Measurements from ENCODE around the gene ITGB8.

Gene ITGB8

DNA sequence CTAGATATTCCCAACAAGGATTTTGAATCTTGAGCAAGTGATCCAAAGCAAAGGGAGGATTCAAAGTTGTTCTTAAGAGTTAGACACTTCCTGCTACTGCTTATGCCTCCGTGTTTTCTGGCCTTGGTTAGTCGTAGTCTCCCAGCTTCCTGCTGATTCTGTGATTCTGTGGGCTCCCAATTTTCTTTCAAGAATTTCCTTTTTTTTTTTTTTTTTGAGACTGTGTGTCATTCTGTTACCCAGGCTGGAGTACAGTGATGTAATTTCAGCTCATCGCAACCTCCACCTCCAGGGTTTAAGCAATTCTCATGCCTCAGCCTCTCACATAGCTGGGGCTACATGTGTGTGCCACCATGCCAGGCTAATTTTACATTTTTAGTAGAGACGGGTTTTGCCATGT lies 4.4 kb upstream of the ITGB8 start:
- Histone ChIP-seq H3K9me3 (replicated peaks; ENCODE audit: low read length) (no peaks in the 10 kb centered on the region), H3K4me1 (ENCODE audit: control insufficient read depth, insufficient read depth, low read length) (peaks cover 9% of the 10 kb centered on the region), H3K4me2 (ENCODE audit: low read length) (no peak overlapping the region), H3K36me3 (ENCODE audit: insufficient read depth, low read length) (no peaks in the 10 kb centered on the region), H3K9ac (ENCODE audit: low read depth, low read length) (no peak overlapping the region), H3K27me3 (ENCODE audit: control insufficient read depth, insufficient read depth, low read length) (no peaks in the 10 kb centered on the region), H3K4me3 (ENCODE audit: low read length) (no peak overlapping the region)

DNA sequence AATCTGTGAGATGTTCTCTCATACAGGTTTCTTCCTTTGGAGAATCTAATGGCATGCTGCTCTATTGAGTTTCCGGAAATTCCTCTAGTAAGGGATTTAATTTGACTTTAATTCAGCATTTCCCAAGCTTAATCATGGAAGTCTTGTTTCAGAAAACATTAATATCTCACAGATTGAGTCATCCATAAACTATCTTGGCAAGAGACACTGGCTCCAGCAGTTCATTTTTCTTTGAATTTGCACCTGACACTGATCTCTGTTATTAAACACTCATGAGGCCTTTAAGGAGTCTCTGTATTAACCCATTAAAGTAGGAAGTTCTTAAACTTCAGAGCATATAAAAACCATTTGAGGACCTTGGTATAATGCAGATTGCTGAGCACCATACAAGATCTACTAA lies 3.6 kb upstream of the ITGB8 start:
- Histone ChIP-seq H3K4me1 (ENCODE audit: control insufficient read depth, insufficient read depth, low read length) (peaks cover 12% of the 10 kb centered on the region), H3K9me3 (replicated peaks; ENCODE audit: low read length) (no peaks in the 10 kb centered on the region), H3K27me3 (ENCODE audit: control insufficient read depth, insufficient read depth, low read length) (no peaks in the 10 kb centered on the region), H3K4me2 (ENCODE audit: low read length) (no peak overlapping the region), H3K36me3 (ENCODE audit: insufficient read depth, low read length) (no peaks in the 10 kb centered on the region), H3K9ac (ENCODE audit: low read depth, low read length) (no peak overlapping the region), H3K4me3 (ENCODE audit: low read length) (no peak overlapping the region)

GRCh38 chr7:20328027-20328426 lies 2.7 kb upstream of the ITGB8 start:
- Histone ChIP-seq H3K4me2 (ENCODE audit: low read length) (no peak overlapping the region), H3K9me3 (replicated peaks; ENCODE audit: low read length) (no peaks in the 10 kb centered on the region), H3K4me1 (ENCODE audit: control insufficient read depth, insufficient read depth, low read length) (peaks cover 12% of the 10 kb centered on the region), H3K36me3 (ENCODE audit: insufficient read depth, low read length) (no peaks in the 10 kb centered on the region), H3K9ac (ENCODE audit: low read depth, low read length) (no peak overlapping the region), H3K4me3 (ENCODE audit: low read length) (no peak overlapping the region), H3K27me3 (ENCODE audit: control insufficient read depth, insufficient read depth, low read length) (no peaks in the 10 kb centered on the region)

GRCh38 chr7:20328692-20329091 lies 2.0 kb upstream of the ITGB8 start:
- no peaks in the 10 kb centered on the region for H3K9me3 ChIP-seq (replicated peaks; ENCODE audit: low read length)
- H3K4me2 ChIP-seq (ENCODE audit: low read length): peak overlapping the region; percentile 98
- H3K4me3 ChIP-seq (ENCODE audit: low read length): no peak overlapping the region
- H3K4me1 ChIP-seq (ENCODE audit: control insufficient read depth, insufficient read depth, low read length): peaks cover 12% of the 10 kb centered on the region
- no peaks in the 10 kb centered on the region for H3K27me3 ChIP-seq (ENCODE audit: control insufficient read depth, insufficient read depth, low read length)
- H3K9ac ChIP-seq (ENCODE audit: low read depth, low read length): no peak overlapping the region
- no peaks in the 10 kb centered on the region for H3K36me3 ChIP-seq (ENCODE audit: insufficient read depth, low read length)

DNA sequence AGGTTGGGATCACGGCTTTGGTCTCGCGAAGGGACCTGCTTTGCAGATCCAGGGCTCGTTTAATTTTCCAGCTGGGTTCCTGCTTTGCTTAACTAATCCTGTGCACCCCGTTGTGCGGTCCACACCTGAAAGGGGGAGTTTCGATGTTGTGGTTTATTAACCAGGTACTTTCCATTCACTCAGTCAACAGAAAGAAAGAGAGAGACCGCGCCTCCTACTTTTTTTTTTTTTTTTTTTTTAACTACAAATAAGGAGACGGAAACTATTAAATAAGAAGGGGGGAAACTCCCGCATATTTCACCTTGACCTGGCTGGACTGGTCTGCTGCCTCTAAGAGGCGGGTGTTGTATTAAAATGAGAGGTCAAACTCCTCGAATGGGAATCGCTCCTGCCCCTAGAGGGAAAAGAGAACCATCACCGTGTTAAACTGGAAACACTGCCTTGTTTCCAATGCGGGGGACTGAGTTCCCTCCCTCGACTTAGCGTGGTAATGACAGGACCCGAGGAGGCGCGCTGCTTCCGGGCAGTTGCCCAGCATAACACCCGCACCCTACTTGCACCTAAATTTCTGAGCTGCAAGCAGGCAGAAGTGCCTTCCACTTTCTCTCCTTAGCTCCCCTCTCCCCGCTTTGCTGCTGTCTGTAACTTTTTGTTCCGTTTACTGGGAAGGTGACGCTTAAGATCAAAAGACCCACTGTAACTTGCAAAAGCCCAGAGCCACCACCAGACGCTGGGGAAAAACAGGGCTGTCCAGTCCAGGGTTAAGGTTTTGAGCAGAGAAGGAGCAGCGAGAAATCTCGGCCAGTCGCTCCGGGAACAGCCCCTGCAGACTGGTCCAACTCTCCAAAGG lies 1.1 kb upstream of the ITGB8 start:
- peak overlapping the region; percentile 85 for H3K4me3 ChIP-seq (ENCODE audit: low read length)
- H3K9me3 ChIP-seq (replicated peaks; ENCODE audit: low read length): no peaks in the 10 kb centered on the region
- H3K4me2 ChIP-seq (ENCODE audit: low read length): peak overlapping the region; percentile 98
- H3K27me3 ChIP-seq (ENCODE audit: control insufficient read depth, insufficient read depth, low read length): no peaks in the 10 kb centered on the region
- peak overlapping the region; percentile 80 for H3K9ac ChIP-seq (ENCODE audit: low read depth, low read length)
- peaks cover 12% of the 10 kb centered on the region for H3K4me1 ChIP-seq (ENCODE audit: control insufficient read depth, insufficient read depth, low read length)
- no peaks in the 10 kb centered on the region for H3K36me3 ChIP-seq (ENCODE audit: insufficient read depth, low read length)

DNA sequence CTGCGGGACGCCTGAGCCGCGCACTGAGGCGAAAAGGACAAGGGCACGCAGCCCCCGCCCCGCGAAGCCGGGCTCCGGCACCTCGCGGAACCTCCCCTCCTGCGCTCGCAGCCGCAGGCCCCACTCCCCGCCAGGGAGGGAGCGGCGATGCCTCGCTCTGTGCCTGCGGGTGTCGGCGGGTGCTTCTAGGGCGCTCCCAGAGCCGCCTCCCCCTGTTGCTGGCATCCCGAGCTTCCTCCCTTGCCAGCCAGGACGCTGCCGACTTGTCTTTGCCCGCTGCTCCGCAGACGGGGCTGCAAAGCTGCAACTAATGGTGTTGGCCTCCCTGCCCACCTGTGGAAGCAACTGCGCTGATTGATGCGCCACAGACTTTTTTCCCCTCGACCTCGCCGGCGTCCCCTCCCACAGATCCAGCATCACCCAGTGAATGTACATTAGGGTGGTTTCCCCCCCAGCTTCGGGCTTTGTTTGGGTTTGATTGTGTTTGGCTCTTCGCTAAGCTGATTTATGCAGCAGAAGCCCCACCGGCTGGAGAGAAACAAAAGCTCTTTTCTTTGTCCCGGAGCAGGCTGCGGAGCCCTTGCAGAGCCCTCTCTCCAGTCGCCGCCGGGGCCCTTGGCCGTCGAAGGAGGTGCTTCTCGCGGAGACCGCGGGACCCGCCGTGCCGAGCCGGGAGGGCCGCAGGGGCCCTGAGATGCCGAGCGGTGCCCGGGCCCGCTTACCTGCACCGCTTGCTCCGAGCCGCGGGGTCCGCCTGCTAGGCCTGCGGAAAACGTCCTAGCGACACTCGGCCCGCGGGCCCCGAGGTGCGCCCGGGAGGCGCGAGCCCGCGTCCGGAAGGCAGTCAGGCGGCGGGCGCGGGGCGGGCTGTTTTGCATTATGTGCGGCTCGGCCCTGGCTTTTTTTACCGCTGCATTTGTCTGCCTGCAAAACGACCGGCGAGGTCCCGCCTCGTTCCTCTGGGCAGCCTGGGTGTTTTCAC lies 519 bp downstream of the ITGB8 start:
- Histone ChIP-seq H3K4me2 (ENCODE audit: low read length) (peak overlapping the region; percentile 98), H3K36me3 (ENCODE audit: insufficient read depth, low read length) (no peaks in the 10 kb centered on the region), H3K9ac (ENCODE audit: low read depth, low read length) (peak overlapping the region; percentile 80), H3K4me1 (ENCODE audit: control insufficient read depth, insufficient read depth, low read length) (peaks cover 12% of the 10 kb centered on the region), H3K4me3 (ENCODE audit: low read length) (peak overlapping the region; percentile 85), H3K27me3 (ENCODE audit: control insufficient read depth, insufficient read depth, low read length) (no peaks in the 10 kb centered on the region), H3K9me3 (replicated peaks; ENCODE audit: low read length) (no peaks in the 10 kb centered on the region)

GRCh38 chr7:20331910-20332813 lies 1.5 kb downstream of the ITGB8 start:
- Histone ChIP-seq H3K27me3 (ENCODE audit: control insufficient read depth, insufficient read depth, low read length) (no peaks in the 10 kb centered on the region), H3K9me3 (replicated peaks; ENCODE audit: low read length) (no peaks in the 10 kb centered on the region), H3K4me3 (ENCODE audit: low read length) (peak overlapping the region; percentile 85), H3K9ac (ENCODE audit: low read depth, low read length) (peak overlapping the region; percentile 80), H3K36me3 (ENCODE audit: insufficient read depth, low read length) (no peaks in the 10 kb centered on the region), H3K4me1 (ENCODE audit: control insufficient read depth, insufficient read depth, low read length) (peaks cover 7% of the 10 kb centered on the region), H3K4me2 (ENCODE audit: low read length) (peak overlapping the region; percentile 98)

- H3K4me2 ChIP-seq (ENCODE audit: low read length): no peak overlapping the region
- no peak overlapping the region for H3K4me3 ChIP-seq (ENCODE audit: low read length)
- no peaks in the 10 kb centered on the region for H3K27me3 ChIP-seq (ENCODE audit: control insufficient read depth, insufficient read depth, low read length)
- H3K9ac ChIP-seq (ENCODE audit: low read depth, low read length): no peak overlapping the region
- no peaks in the 10 kb centered on the region for H3K9me3 ChIP-seq (replicated peaks; ENCODE audit: low read length)
- no peaks in the 10 kb centered on the region for H3K4me1 ChIP-seq (ENCODE audit: control insufficient read depth, insufficient read depth, low read length)
- no peaks in the 10 kb centered on the region for H3K36me3 ChIP-seq (ENCODE audit: insufficient read depth, low read length)
Measured at GRCh38 chr7:20338285-20338684, 7.6 kb downstream of the ITGB8 start.

GRCh38 chr7:20340839-20341238 lies 10.1 kb downstream of the ITGB8 start:
- Histone ChIP-seq H3K9ac (ENCODE audit: low read depth, low read length) (no peak overlapping the region), H3K9me3 (replicated peaks; ENCODE audit: low read length) (no peaks in the 10 kb centered on the region), H3K36me3 (ENCODE audit: insufficient read depth, low read length) (no peaks in the 10 kb centered on the region), H3K4me1 (ENCODE audit: control insufficient read depth, insufficient read depth, low read length) (no peaks in the 10 kb centered on the region), H3K27me3 (ENCODE audit: control insufficient read depth, insufficient read depth, low read length) (no peaks in the 10 kb centered on the region), H3K4me2 (ENCODE audit: low read length) (no peak overlapping the region), H3K4me3 (ENCODE audit: low read length) (no peak overlapping the region)

GRCh38 chr7:20343205-20343604 lies 12.5 kb downstream of the ITGB8 start:
- Histone ChIP-seq H3K9ac (ENCODE audit: low read depth, low read length) (no peak overlapping the region), H3K4me2 (ENCODE audit: low read length) (no peak overlapping the region), H3K4me1 (ENCODE audit: control insufficient read depth, insufficient read depth, low read length) (no peaks in the 10 kb centered on the region), H3K36me3 (ENCODE audit: insufficient read depth, low read length) (no peaks in the 10 kb centered on the region), H3K9me3 (replicated peaks; ENCODE audit: low read length) (no peaks in the 10 kb centered on the region), H3K27me3 (ENCODE audit: control insufficient read depth, insufficient read depth, low read length) (no peaks in the 10 kb centered on the region), H3K4me3 (ENCODE audit: low read length) (no peak overlapping the region)

- Histone ChIP-seq H3K4me2 (ENCODE audit: low read length) (no peak overlapping the region), H3K9ac (ENCODE audit: low read depth, low read length) (no peak overlapping the region), H3K27me3 (ENCODE audit: control insufficient read depth, insufficient read depth, low read length) (no peaks in the 10 kb centered on the region), H3K4me3 (ENCODE audit: low read length) (no peak overlapping the region), H3K4me1 (ENCODE audit: control insufficient read depth, insufficient read depth, low read length) (no peaks in the 10 kb centered on the region), H3K9me3 (replicated peaks; ENCODE audit: low read length) (no peaks in the 10 kb centered on the region), H3K36me3 (ENCODE audit: insufficient read depth, low read length) (no peaks in the 10 kb centered on the region)
Measured at GRCh38 chr7:20343941-20344340, 13.2 kb downstream of the ITGB8 start.
